Rectal smooth muscle tissue (tissue), 1 donor: Measurements from ENCODE around the gene NUP210L.
"Not testable (repeated sequence)": the region's sequence is repeated elsewhere in the genome, so short reads cannot be mapped to it uniquely, and the experiment has no call there.

Source experiments
- H3K27ac ChIP-seq: one replicate; pipeline ENCODE4 v1.7.0; 2013; ENCODE audit warnings: low read depth, low read length, inconsistent platforms
- H3K27me3 ChIP-seq: one replicate; pipeline ENCODE4 v1.7.0; 2013; ENCODE audit warnings: low read length; ENCODE audit not compliant: control insufficient read depth, insufficient read depth
- H3K36me3 ChIP-seq: one replicate; pipeline ENCODE4 v1.7.0; 2013; ENCODE audit warnings: low read length; ENCODE audit not compliant: control insufficient read depth, insufficient read depth
- H3K4me1 ChIP-seq: one replicate; pipeline ENCODE4 v1.7.0; 2013; ENCODE audit warnings: low read length; ENCODE audit not compliant: control insufficient read depth, insufficient read depth
- H3K4me3 ChIP-seq: one replicate; pipeline ENCODE4 v1.7.0; 2013; ENCODE audit warnings: low read length
- H3K9ac ChIP-seq: one replicate; pipeline ENCODE4 v1.7.0; 2013; ENCODE audit warnings: low read length

Gene NUP210L

DNA sequence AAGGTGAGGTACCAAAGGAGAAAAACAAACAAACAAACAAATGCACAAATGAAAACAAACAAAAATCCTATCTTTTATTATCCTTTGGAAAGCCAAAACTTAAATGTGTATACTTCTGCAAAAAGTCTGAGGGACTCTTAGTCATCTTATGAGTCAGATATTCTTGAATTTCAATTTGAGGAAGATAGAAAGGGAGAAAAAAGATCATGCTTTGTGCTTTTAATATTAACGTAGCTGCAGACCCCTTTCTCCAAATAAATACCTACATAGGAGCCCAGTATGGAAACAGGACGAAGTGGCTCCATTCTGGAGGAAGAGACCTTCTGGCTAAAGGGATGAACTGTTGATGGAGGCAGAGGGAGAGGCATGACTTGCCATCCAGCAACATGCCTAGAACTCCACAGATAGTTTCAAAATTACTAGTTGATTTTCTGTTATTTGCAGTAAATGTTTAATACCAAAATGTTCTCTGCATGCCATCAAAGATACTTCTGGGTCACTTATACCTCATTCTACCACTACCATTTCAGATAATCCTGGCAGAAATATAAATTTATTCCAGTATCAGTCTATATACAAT is 25.4 kb downstream of the NUP210L start:
- Histone ChIP-seq H3K27me3 (no peaks in the 10 kb centered on the region), H3K27ac (no peak overlapping the region), H3K4me1 (no peaks in the 10 kb centered on the region), H3K36me3 (no peaks in the 10 kb centered on the region), H3K4me3 (no peak overlapping the region), H3K9ac (no peak overlapping the region)

DNA sequence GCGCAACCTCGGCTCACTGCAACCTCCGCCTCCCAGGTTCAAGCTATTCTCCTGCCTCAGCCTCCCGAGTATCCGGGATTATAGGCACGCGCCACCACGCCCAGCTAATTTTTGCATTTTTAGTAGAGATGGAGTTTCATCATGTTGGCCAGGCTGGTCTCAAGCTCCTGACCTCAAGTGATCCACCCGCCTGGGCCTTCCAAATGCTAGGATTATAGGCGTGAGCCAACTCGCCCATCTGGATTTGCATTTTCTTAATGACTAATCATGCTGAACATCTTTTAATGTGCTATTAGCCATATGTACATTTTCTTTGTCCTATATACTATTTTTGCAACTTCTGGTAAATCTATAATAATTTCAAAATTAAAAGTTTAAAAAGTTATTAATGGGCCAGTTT is 31.7 kb downstream of the NUP210L start:
- not testable (repeated sequence) for H3K4me1 ChIP-seq, H3K36me3 ChIP-seq, H3K27ac ChIP-seq, H3K9ac ChIP-seq, H3K27me3 ChIP-seq, H3K4me3 ChIP-seq

DNA sequence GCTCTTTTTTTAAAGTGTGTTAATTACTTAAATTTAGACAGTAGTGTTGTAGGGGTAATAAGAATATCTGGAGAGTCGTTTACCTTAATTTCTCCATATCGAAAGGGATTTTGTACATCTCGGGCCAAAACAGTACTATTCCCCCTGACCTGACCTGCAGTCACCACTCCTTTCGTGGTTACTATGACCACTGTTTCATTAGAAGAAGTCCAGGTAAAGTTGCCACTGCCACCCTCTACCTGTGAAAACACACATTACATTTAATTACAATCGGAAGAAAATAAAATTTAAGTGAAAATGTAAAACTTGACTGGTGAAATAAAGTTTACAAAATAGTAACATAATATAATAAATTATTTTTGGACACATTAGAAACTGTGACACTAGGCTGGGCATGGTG is 37.2 kb downstream of the NUP210L start:
- no peak overlapping the region for H3K4me3 ChIP-seq
- no peak overlapping the region for H3K9ac ChIP-seq
- H3K27ac ChIP-seq: no peak overlapping the region
- H3K27me3 ChIP-seq: no peaks in the 10 kb centered on the region
- H3K4me1 ChIP-seq: no peaks in the 10 kb centered on the region
- H3K36me3 ChIP-seq: no peaks in the 10 kb centered on the region

DNA sequence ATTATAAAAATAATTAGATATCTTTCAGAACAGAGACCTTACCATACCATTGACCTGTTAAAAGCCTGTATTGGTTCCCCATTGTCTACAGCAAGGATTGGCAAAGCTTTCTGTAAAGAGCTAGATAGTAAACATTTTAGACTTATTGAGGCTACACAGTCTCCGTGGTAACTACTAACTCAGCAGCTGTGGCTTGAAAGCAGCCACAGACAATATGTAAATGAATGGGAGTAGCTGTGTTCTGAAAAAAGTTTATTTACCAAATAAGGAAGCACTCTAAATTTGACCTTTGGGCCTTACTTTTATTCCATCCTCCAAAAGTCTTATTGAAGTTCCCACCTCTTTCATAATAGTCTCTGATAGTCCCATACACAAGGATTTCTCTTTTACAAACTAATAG is 39.7 kb downstream of the NUP210L start:
- H3K36me3 ChIP-seq: no peaks in the 10 kb centered on the region
- no peaks in the 10 kb centered on the region for H3K27me3 ChIP-seq
- H3K4me3 ChIP-seq: no peak overlapping the region
- H3K9ac ChIP-seq: no peak overlapping the region
- no peaks in the 10 kb centered on the region for H3K4me1 ChIP-seq
- H3K27ac ChIP-seq: no peak overlapping the region

DNA sequence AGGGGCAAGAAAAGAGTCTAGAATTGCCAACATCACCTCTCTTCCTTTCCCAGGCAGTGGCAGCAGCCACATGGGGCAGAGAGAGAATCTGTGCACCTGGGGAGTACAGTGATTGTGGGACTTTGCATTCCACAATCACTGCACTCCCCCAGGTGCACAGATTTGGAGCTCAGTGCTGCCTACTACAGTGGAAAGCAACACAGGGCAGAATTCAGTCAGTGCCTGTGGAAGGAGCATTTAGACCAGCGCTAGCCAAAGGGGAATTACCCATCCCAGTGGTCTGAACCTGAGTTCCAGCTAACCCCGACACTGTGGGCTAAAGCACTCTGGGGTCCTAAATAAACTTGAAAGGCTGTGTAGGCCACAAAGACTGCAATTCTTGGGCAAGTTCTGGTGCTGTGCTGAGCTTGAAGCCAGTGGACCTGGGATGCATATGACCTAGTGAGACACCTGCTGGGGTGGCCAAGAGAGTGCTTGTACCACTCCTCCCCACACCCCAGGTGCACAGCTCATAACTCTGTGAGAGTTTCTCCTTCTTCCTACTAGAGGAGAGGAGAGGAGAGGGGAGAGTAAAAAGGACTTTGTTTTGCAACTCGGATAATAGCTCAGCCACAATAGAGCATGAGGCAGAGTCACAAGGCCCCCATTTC is 50.3 kb downstream of the NUP210L start:
- H3K4me1 ChIP-seq: no peaks in the 10 kb centered on the region
- no peak overlapping the region for H3K9ac ChIP-seq
- no peak overlapping the region for H3K4me3 ChIP-seq
- no peak overlapping the region for H3K27ac ChIP-seq
- no peaks in the 10 kb centered on the region for H3K36me3 ChIP-seq
- no peaks in the 10 kb centered on the region for H3K27me3 ChIP-seq

DNA sequence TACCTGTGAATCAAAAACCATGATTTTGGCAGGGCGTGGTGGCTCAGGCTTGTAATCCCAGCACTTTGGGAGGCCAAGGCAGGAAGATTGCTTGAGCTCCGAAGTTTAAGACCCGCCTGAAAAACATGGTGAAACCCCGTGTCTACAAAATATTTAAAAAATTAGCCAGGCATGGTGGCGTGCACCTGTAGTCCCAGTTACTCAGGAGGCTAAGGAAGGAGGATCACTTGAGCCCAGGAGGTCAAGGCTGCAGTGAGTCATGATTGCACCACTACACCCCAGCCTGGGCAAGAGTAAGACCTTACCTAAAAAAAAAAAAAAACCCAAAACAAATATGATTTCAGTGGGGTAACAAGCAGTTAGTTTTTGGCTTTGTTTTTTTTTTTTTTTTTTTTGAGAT is 54.7 kb downstream of the NUP210L start:
- not testable (repeated sequence) for H3K9ac ChIP-seq, H3K4me1 ChIP-seq, H3K27ac ChIP-seq, H3K36me3 ChIP-seq, H3K27me3 ChIP-seq, H3K4me3 ChIP-seq

DNA sequence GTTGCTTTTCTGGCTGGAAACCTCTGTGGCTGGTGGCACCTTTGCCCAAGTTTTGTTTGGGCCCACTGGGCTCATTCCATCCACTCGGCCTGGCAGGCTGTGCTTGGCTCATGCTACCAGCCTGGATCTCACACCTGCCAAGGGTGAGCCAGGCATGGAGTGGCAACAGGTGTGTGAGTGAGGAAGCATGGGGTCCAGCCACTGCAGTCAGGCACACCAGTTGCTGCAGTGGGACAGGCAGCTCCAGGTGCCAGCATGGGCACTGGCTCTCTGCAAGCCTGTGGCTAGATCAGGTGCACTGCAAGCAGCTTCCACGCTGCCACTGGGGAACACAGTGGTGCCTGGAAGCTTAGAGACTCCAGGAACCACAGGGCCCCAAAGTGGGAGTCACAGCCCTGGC is 57.0 kb downstream of the NUP210L start:
- Histone ChIP-seq H3K4me3 (no peak overlapping the region), H3K27me3 (no peaks in the 10 kb centered on the region), H3K9ac (no peak overlapping the region), H3K36me3 (no peaks in the 10 kb centered on the region), H3K27ac (no peak overlapping the region), H3K4me1 (no peaks in the 10 kb centered on the region)

DNA sequence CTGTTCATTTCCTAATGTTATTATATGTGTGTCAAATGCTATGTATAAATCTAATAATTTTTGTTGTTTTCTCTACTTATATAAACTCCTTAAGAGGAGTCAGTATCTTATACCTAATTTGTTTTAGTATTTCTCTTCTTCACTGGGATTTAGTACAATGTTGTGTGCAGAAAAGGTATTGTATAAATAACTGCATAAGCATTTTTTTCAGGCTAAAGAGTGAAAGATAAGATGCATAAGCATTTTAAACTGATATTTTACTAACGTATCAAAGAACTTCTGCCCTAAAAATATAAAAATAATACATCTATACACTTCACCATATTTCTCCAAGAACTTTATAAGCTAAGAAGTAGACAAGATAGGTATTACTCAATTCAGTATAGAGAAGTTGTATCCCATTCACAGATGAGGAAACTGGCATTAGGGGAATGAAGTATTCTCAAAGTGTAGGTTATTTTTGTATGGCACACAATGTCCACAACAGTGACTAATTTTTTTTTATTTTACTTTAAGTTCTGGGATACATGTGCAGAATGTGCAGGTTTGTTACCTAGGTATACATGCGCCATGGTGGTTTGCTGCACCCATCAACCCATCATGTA is 59.3 kb downstream of the NUP210L start:
- no peaks in the 10 kb centered on the region for H3K4me1 ChIP-seq

DNA sequence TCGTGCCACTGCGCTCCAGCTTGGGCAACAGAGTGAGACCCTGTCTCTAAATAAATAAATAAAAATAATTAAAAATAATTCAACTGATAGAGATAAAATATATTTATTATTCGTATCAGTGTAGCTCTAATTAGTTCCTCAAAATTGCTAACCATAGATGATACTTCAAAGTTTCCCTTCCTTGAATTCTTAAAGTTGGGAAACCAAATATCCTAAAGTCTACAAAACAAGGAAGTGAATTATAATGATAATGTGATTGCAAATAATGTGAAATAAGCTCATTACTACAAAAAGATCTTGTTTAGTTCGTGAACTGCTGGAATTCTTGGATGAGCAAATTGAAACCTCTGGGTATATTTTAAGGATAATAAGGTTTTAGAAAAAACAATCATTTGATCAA is 60.5 kb downstream of the NUP210L start:
- Histone ChIP-seq H3K9ac (no peak overlapping the region), H3K27me3 (no peaks in the 10 kb centered on the region), H3K27ac (no peak overlapping the region), H3K36me3 (no peaks in the 10 kb centered on the region), H3K4me1 (no peaks in the 10 kb centered on the region), H3K4me3 (no peak overlapping the region)

More for the DNA sequence above, 59.3 kb downstream of the NUP210L start:
- Histone ChIP-seq H3K27me3 (no peaks in the 10 kb centered on the region), H3K9ac (no peak overlapping the region), H3K27ac (no peak overlapping the region), H3K4me3 (no peak overlapping the region), H3K36me3 (no peaks in the 10 kb centered on the region)

DNA sequence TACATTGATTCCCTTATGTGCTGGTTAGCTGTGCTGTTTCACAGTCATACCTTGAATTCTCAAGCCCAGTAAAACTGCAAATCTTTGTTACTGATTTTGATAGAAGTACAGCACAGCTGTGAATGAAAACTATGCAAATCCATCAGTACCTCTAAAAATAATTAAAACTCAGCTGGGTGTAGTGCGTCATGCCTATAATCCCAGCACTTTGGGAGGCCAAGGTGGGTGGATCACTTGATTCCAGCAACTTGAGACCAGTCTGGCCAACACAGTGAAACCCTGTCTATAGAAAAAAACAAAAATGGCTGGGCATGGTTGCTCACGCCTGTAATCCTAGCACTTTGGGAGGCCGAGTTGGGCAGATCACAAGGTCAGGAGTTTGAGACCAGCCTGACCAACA is 61.2 kb downstream of the NUP210L start:
- Histone ChIP-seq H3K4me3 (no peak overlapping the region), H3K4me1 (no peaks in the 10 kb centered on the region), H3K9ac (no peak overlapping the region), H3K27ac (no peak overlapping the region), H3K27me3 (no peaks in the 10 kb centered on the region), H3K36me3 (no peaks in the 10 kb centered on the region)

DNA sequence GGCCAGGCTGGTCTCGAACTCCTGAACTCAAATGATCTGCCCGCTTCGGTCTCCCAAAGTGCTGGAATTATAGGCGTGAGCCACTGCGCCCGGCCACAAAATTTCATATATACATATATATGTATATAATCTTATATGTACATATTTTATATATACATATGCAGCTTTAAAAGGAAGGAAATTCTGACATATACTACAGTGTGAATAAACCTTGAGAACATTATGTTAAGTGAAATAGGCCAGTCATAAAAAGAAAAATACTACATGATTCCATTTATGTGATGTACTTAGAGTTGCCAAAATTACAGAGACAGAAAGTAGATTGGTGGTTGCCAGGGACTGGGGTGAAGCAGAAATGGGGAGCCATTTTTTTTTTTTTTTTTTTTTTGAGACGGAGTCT is 63.2 kb downstream of the NUP210L start:
- H3K9ac ChIP-seq: no peak overlapping the region

DNA sequence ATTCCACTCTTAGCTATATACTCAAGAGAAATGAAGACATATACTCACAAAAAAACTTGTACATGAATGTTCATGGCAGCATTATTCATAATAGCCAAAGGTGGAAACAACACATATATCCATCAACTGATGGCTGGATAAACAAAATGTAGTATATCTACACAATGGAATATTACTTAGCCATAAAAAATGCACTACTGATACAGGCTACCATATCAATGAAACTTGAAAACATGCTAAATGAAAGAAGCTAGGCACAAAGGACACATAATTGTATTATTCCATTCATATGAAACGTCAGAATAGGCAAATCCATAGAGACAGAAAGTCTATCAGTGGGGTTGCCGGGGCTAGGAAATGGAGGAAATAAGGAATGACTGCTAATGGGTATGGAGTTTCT is 67.3 kb downstream of the NUP210L start:
- no peak overlapping the region for H3K4me3 ChIP-seq
- no peak overlapping the region for H3K9ac ChIP-seq
- H3K36me3 ChIP-seq: no peaks in the 10 kb centered on the region

More for the DNA sequence above, 63.2 kb downstream of the NUP210L start:
- Histone ChIP-seq H3K27ac (no peak overlapping the region), H3K4me1 (no peaks in the 10 kb centered on the region), H3K4me3 (no peak overlapping the region), H3K27me3 (no peaks in the 10 kb centered on the region), H3K36me3 (no peaks in the 10 kb centered on the region)

DNA sequence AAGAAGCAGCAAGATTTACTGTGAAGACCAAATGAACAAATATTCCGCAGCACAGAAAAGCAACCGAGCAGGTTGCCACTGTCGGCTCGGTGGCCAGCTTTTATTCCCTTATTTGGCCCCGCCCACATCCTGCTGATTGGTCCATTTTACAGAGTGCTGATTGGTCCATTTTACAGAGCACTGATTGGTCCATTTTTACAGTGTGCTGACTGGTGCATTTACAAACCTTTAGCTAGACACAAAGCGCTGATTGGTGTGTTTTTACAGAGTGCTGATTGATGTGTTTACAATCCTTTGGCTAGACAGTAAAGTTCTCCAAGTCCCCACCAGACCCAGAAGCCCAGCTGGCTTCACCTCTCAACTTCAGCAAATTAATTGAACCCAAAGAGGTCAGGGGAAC is 71.8 kb downstream of the NUP210L start:
- not testable (repeated sequence) for H3K27me3 ChIP-seq, H3K27ac ChIP-seq, H3K4me1 ChIP-seq, H3K36me3 ChIP-seq, H3K4me3 ChIP-seq, H3K9ac ChIP-seq

More for the DNA sequence above, 67.3 kb downstream of the NUP210L start:
- Histone ChIP-seq H3K27me3 (no peaks in the 10 kb centered on the region), H3K4me1 (no peaks in the 10 kb centered on the region), H3K27ac (no peak overlapping the region)
